GM21390 (cell line): ENCODE measurements around the gene NPEPPS.
"Not testable (repeated sequence)": the region's sequence is repeated elsewhere in the genome, so short reads cannot be mapped to it uniquely, and the experiment has no call there.

Experiments
- ATAC-seq: cut with Tn5 transposase; IDR thresholded peaks from one replicate; pipeline ENCODE4 v1.9.1; 2021; ENCODE audit not compliant: unreplicated experiment

The NPEPPS gene

DNA sequence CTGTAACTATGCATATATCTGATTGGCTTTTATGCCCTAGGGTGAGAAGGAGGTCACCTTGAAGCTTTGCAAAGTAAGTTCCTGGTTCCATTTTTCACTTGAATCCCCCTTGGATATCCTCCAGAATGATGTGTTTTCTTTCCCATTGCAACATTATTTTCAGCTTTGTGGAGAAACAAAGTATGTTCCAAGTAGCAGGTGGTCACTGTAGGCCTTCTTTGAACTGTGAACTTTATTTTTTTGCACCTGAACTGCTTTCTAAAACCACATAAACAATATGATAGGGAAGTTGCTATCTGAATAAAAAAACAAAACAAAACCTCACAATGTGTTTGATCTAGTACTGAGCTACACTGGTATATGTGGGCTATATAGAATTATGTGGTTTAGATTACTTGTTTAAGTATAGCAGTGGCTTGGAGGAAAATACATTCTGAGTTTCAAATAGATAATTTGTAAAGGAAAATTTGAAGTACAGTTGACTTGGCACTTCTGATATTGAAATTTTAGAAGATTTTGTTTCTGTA lies 29.7 kb downstream of the NPEPPS start:
- not testable (repeated sequence) for ATAC-seq

DNA sequence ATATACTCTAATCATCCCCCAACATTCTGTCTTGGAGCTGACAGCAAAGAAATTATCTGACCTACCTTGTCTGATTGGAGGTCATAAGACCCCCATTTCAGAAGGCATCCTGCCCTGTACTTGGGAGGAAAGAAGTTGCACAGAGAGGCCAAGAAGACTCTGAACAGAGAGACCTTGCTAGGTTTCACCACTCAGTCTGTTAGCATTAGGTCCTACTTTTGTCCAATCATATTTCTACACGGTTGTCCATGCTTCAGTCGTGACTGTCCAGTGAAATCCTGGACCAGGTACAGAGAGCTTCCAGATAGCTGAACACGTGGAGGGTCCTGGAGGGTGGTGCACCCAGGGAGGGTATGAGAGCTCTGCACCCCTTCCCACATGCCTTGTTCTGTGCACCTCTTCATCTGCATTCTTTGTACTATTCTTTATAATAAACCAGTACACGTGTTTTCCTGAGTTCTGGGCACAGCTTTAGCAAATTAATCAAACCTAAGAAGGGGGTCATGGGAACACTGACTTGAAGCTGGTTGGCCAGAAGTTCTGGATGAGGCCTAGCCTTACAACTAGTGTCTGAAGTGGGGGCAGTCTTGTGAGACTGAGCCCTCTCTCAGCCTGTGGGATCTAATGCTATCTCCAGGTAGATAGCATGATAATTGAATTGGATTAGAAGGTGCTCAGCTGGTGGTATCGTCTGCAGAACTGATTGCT lies 30.9 kb downstream of the NPEPPS start:
- not testable (repeated sequence) for ATAC-seq

DNA sequence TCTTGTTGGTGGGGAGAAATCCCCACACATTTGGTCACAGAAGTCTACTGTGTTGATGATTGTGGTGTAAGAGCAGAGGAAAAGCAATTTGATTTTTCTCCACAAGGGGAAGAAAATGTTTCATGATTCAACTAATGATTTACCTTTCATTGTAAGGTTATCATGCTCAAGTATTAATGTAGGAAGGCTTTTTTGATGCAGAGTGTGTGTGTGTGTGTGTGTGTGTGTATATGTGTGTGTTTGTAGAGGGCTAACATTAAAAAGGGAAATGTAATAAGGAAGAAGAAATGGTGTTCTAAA lies 31.4 kb downstream of the NPEPPS start:
- ATAC-seq, result not testable (repeated sequence)

DNA sequence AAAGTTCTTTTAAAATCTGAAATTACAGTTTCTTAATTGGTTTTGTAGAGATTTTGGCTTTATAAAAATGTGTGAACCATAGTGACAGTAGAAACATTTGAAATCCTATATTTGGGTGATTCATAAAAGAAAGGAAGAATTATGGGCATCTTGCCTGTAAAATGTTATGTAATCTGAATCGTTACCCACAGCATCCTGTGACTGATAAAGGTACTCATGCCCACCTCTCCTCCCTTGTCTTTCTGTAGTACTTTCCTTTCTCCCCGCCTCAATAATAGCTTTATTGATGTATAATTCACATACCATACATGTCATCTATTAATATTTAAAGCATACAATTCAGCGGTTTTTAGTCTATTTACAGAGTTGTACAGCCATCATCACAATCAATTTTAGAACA lies 36.4 kb downstream of the NPEPPS start:
- not testable (repeated sequence) for ATAC-seq

DNA sequence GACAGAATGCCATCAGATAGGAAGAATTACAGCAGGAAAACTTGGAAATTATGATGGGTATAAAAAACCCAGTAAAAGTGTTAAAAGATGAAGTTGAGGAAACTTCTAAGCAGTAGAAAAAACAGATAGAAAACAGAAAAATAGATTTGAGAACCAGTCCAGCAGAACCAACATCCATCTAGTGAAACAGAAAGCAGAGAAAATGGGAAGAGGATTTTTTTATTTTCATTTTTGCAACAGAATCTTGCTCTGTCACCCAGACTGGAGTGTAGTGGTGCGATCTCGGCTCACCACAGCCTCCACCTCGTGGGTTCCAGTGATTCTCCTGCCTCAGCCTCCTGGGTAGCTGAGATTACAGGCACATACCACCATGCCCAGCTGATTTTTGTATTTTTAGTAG lies 41.7 kb downstream of the NPEPPS start:
- not testable (repeated sequence) for ATAC-seq

DNA sequence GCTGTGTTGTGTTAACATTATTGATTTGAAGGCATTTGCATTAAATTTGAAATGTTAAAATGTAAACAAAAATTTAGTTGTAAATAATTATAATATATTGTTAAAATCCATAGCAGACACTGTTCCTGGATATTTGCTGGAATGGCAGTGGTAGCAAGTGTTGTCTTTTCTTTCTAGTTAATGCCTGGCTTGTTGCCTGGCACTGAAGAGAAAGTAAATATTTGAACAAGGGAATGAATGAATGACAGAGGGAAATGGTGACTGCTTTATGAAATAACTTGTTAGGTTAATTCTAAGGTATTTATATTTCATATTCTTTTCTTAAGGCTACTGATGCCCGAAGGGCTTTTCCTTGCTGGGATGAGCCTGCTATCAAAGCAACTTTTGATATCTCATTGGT lies 51.5 kb downstream of the NPEPPS start:
- not testable (repeated sequence) for ATAC-seq

DNA sequence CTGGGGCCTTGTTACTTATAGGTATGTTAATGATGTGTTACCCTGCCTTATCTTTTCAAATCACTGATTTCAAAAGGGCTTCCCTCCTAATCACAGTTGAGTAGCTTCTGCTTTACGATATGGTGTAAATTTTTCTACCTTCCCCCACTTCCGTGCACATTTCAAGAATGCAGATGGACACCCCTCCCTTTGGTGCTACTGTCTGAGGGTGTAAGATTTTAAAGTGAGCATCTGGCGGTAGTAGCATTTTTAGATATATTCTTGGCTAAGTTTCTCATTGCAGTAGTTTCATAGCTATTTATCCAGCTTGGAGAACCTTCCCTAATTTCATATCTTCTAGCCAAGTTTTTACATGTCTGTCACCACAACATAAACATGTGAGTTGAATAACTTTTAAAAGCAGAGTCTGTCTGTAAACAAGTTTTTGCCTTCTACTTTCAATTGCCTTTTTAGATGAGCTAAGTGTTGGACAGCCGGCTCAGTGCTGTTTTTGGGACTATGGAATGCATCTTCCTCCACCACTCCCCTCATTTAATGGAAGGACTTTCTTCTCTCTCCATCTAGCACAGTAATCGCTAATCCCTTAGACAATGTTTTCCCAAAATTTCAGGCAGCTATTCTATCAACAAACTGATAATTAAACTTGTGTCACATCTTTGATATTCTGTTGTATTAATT lies 55.6 kb downstream of the NPEPPS start:
- not testable (repeated sequence) for ATAC-seq

DNA sequence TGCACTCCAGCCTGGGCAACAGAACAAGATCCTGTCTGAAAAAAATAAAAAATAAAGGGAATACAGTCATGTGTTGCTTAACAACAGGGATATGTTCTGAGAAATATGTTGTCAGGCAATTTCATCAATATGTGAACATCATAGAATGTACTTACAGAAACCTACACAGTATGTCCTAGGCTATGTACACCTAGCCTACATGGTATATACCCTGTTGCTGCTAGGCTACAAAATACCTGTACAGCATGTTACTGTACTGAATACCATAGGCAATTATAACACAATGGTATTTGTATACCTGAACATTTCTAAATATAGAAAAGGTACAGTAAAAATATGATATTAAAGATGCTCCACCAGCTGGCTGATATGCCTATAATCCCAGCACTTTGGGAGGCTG lies 62.6 kb downstream of the NPEPPS start:
- not testable (repeated sequence) for ATAC-seq

DNA sequence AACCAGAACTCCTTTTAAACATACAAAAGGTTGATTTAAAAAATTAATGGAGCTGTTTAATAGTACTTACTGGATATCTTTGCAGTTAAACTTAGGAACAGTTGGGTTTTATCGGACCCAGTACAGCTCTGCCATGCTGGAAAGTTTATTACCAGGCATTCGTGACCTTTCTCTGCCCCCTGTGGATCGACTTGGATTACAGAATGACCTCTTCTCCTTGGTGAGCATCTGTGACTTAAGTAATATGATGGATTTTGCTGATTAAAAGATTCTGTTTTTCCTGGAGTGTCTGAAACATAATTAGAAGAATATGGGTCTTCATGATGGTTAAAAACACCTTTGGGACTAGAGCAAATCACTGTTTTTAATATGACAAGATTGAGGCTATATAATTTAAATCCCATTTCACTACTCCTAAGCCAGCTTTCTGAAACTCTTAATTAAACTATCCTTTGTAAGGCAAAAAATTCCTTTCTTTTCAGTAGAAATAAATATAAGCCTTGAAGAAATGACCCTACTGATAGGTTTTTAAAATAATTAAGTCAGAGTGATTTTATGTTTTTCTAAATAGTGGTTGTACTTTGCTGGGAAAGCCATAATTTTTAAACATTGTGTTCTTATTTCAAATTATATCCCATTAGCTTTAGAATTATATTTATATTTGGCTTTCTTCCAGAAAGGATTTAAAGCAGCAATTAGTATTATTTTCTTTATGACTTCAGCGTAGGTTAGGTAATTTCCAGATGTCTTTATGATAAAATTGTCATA lies 73.1 kb downstream of the NPEPPS start:
- no peak for ATAC-seq

DNA sequence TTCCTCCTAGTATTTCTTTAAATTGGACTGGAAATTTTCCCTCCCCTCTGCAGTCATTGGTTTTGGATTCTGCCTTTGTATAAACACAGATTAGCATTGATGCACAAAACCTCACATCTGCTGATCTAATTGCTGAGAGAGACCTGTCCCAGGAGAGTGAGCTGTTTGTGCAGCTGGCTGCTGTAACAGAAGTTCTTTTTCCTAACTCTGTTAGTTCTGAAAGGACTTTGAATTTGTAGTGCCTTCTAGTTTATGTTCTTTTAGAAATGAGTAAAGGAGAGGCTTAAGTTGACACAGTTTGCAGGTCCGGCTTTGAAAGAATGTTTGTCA lies 73.7 kb downstream of the NPEPPS start:
- ATAC-seq, result no peak

DNA sequence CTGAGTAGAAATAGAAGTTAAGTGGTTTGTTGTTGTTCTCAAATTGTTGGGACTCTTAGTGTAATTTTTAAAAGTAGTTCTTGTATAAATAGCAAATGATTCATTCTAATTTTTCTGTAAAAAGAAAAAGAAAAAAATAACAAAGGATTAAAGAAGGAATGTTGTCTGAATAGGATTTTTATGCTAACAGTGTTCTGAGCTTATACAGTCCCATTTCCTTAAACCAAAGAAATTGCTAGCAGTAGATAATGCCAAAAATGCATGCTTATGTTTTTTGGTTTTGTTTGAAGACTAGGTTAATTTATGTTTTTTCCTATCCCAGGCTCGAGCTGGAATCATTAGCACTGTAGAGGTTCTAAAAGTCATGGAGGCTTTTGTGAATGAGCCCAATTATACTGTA lies 74.1 kb downstream of the NPEPPS start:
- no peak for ATAC-seq

DNA sequence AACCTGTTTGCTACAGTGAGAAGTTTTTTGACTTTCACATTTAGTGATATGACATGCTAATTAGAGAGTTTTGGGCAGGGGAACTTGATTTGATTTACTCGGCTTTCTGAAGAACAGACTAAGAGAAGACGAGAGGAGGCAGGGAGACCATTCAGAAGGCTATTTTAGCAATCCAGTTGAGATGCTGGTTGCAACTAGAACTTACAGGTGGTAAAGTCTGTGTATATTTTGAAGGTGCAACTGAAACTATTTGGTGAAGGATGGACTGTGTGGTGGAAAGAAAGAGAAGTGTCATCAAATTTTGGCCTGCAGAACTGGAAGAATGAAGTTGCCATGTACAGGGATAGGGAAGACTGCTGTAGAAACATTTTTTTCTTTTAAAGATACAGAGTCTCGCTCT lies 76.6 kb downstream of the NPEPPS start:
- ATAC-seq, result no peak

DNA sequence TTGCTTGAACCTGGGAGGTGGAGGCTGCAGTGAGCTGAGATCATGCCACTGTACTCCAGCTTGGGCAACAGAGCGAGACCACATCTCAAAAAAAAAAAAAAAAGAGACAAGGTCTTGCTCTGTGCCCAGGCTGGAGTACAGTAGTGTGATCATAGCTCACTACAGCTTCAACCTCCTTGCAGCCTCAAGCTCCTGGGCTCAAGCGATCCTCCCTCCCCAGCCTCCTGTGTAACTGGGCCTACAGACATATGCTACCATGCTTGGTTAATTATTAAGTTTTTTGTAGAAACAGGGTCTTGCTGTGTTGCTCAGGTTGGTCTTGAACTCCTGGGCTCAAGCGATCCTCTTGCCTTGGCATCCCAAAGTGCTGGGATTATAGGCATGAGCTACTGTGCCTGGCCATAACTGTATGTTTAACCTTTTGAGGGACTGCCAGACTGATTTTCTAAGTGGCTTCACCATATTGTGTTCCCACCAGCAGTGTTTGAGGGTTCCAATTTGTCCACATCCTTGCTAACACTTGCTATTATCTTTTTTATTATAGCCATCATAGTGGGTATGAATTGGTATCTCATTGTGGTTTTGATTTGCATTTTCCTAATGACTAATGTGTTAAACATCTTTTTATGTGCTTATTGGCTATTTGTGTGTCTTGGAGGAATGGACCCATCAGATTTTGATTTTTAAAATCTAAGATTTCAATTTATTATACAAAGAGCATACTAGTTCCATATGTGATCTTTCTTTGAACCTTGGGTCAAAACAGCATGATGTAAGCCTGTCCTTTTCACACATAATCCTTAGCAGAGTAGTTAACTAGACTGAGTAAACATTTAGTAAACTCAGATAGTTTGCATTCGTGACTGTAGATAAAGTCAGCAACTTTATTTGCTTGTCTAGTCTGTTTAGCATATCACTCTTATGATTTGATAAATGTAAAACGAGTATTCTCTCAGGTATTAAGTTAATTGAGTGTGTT lies 80.8 kb downstream of the NPEPPS start:
- ATAC-seq, result no peak

DNA sequence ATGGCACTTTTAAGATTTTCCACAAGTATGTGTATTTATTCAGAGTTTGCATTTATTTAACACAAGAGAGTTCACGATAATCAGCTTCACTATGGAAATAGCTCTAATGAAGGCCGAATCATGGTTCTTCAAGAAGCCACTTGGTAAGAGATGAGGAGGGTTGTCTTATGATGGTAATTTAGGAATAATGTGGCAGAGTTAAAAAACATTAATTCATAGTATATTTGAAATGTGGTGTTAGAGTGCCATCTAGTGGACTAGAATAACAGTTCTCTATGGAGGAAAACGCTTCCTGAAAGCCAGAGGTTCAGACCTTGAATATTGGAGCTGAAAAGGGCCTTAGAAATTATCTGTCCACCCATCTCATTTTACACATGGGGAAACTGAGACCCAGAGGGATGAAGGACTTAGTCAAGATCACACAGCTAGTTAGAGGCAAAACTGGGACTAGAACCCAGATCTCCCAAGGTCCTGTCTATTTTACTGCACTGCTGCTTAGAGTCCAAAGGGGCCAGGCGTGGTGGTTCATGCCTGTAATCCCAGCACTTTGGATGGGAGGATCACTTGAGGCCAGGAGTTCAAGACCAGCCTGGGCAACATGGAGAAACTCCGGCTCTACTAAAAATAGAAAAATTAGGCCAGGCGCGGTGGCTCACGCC lies 85.0 kb downstream of the NPEPPS start:
- ATAC-seq, result no peak

DNA sequence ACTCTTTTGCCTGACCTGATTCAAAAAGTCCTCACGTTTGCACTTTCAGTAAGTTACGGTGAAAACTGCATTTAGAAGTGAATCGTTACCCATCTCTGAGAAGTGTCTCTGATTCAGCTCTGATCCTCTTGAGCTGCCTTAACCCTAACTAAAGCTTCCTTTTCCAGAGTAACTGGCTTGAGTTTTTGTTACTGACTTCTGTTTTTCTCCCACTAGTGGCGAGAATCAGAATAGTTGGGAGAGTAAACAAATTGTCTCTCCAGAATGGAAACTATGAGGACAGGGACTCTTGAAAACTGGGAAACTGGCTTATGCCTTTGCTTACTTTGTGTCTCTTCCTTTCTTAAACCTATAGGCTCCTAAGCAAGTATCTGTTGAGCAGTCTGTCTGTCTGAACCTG lies 87.5 kb downstream of the NPEPPS start:
- ATAC-seq, result no peak

DNA sequence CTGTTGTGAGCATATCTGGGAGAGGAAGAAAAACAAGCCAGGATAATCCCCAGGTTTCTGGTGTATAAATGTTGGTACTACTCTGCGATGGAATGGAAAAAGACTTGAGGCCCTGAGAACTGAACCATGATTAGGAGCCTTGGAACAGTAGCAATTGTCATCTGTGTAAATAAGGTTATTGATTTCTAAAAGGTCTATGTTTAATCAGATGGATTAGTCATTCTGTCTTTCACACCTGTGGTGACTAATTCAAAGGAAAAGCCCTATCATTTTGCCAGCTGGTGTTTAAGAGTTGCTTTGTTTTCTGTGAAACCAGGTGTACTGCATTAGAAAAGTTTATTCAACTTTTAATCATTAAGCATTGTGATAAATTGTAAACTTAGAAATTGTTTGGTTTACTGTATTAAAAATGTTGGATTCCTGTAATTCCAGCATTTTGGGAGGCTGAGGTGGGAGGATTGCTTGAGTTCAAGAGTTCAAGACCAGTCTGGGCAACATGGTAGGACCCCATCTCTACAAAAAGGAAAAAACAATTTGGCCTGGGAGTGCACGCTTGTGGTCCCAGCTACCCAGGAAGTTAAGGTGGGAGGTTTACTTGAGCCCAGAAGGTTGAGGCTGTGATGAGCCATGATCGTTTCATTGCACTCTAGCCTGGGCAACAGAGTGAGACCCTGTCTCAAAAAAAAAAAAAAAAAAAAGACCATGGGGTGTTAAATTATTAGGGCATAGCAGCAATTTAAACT lies 89.8 kb downstream of the NPEPPS start:
- ATAC-seq, result no peak

DNA sequence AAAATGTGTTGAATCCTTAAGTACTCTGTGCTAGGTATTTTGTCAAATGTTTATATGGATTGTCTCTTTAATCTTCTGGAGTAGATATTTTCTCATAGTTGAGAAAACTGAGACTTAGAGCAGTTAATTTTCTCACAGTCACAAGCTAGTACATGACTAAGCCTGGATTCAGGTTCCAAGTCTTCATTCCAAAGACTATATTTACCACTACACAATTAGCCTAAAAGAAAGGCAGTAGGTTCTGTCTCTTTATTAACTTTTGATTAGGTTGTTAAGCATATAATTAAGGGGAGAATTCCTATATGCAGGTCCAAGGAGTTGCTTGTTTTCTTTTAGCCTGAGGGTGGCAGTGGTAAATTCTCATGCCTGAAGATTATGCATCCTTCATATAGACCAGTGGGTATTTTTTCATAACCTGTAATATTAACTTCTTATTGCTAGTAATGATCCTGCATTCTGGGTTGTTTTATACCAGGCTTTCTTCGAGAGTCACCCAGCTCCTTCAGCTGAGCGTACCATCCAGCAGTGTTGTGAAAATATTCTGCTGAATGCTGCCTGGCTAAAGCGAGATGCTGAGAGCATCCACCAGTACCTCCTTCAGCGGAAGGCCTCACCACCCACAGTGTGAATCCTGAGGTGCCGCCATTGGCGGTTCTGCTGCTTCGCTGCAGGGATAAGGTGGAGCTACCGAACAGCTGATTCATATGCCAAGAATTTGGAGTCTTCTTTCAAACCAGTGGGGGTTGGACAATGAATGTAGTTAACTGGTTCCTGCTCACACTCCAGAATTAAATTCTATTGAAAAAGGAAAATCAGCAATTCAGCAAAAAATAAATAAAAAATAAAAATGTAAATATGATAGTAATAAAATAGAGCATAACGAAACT lies 90.6 kb downstream of the NPEPPS start:
- ATAC-seq, result no peak

DNA sequence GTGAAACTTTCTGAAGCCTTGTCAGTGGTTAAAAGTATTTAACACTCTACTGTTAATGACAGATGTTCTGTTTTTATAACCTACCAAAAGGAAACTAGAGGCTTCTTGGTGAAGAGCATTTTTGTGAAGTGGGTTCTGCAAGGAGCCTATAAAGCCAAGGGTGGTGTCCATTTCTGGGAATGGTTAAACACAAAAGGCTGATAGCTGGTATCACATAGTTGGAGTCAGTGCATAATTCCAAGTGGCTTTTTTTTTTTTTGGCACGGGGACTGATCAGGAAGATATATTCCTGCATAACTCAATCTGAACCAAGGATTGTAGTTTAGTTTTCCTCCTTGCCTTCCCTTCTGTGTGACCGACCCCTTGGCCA lies 91.3 kb downstream of the NPEPPS start:
- ATAC-seq, result no peak

DNA sequence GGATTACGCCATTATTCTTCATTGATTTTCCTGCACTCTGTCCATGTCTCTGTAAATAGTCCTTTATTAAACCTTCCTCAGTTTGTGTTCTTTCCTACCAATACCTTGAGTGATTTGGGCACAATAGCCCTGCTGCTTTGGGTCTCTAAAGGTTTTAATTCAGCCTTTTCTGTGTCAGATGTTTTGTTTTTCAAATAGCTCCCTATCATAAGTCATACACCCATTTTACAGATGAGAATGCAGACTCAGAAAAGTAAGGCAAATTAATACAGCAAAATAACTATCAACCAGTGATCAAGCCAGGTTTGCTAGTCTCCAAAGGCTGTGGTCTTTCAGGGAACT lies 93.8 kb downstream of the NPEPPS start:
- ATAC-seq, result no peak
